ENCODE data around the gene TUT1.

DNA sequence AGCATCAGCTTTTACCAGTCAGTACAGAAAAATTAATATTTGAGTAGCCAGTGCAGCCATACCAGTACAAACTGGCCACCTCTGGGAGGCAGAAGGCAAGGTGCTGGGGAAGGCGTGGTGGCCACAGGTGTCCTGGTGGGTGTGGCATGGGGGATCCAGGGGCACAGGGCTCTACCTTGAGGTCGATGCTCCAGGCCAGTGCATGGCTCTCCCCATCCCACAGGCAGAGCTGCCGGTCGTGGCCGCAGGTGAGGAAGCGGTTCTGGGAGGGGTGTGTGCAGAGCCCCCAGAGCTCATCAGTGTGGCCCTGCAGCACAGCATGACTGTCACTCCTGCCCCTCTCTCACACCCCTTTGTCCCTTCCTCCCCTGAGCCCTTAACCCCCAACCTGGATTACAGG, 14.1 kb upstream of the TUT1 start:
- TF ChIP-seq POLR2AphosphoS5 (IDR thresholded peaks at IDR 0.05) = no peak
- TF ChIP-seq, protein P1, sequence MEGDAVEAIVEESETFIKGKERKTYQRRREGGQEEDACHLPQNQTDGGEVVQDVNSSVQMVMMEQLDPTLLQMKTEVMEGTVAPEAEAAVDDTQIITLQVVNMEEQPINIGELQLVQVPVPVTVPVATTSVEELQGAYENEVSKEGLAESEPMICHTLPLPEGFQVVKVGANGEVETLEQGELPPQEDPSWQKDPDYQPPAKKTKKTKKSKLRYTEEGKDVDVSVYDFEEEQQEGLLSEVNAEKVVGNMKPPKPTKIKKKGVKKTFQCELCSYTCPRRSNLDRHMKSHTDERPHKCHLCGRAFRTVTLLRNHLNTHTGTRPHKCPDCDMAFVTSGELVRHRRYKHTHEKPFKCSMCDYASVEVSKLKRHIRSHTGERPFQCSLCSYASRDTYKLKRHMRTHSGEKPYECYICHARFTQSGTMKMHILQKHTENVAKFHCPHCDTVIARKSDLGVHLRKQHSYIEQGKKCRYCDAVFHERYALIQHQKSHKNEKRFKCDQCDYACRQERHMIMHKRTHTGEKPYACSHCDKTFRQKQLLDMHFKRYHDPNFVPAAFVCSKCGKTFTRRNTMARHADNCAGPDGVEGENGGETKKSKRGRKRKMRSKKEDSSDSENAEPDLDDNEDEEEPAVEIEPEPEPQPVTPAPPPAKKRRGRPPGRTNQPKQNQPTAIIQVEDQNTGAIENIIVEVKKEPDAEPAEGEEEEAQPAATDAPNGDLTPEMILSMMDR (IDR thresholded peaks at IDR 0.05) = no peak
- TF ChIP-seq POLR2A (IDR thresholded peaks at IDR 0.05) = no peak
